SKM-1 (cell line): ENCODE measurements around the gene PERCC1.

Experiments
- DNase-seq: peaks from one replicate; lab custom pipeline; 2025; ENCODE audit not compliant: unreplicated experiment; lab: John Stamatoyannopoulos, UW

Gene PERCC1

DNA sequence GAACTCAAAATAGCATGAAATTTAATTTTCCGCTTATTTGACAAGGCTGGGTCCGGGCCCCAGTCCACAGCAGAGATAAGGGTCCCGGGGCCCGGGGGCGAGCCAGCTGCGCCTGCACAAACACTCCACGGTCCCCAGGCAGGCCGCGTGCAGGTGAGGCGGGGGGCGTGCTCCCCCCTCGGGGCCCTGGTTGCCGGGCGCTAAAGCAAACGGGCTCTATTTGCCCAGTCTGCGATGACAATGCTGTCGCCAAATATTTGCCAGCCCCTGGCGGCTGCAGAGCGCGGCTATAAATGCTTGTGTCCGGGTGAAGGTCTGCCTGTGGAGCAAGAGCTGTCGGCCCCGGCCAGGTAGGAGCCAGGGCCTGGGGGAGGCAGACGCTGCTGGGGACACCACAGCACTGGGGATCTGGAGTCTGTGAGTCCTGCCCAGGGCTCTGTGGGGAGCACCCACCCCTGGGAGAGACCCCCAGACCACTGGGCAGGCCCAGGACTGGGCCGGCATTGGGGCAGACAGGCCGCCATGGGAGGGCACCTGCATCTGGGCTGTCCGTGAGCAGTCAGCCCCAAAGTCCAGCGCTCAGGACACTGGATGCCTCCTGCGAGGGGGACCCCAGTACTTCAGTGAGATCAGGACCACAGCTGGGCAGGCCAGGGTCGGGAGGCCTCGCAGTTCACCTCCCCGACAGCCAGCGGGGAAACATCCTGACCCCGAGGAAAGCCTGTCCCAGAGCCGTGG is at the start of gene PERCC1:
Gene PERCC1, plus strand, starts transcription at position 320 of the 738 bp plus-strand sequence. CDS start 1,516 bp downstream, outside the sequence.
- no peak for DNase-seq

DNA sequence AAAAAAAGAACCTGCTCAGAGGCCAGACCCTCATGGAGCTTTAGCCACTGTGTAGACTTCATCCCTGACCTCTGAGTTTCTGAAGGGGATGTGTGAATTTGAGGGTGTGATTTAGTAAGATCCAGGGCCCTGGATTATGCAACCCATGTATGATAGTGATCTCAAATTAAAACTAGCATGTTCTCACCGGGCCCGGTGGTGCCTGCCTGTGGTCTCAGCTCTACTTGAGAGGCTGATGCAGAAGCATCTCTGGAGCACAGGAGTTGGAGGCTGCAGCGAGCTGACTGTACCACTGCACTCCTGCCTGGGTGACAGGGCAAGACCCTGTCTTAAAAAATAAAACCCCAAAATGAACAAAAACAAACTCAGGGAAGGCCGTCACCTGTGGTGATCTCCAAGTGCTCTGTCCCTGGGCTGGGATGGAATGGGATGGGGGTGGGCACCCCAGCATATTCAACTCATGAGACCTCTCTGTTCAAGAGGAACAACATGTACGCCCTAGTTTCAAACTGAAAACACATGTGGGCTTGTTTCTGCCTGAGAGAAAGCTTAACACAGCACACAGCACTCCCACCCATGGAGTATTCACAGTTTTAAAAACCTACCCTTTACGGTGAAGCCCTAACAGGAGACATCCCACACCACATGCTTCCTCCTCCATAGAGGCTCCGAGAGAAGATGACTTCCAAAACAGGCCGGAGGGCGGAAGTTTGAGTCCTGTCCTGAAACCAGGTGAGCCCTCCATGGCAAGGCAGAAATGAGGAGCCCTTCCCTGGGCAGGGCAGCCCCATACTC is 49.1 kb upstream of the PERCC1 start:
- no peak for DNase-seq

GRCh38 chr16:1383556-1383955 is 47.3 kb upstream of the PERCC1 start:
- DNase-seq = no peak

GRCh38 chr16:1385232-1385631 is 45.6 kb upstream of the PERCC1 start:
- DNase-seq = no peak

DNA sequence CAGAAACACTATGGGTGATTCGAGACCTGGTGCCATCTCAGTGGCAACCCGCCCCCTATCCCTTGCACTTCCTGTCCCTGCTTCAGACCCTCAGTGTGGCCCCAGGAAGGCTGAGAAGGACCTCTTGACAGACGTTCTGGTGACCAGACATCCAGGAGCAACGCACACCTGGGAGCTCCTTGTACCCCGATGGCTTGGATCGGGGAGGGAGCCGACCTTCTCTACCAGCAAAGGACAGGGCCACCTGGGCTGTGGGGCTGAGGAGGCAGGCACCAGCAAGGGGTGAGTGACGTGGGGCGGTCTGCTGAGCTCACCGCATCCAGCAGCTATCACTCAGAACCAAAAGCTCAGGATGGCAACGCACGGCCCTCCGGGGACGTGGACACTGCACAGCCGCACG is 43.5 kb upstream of the PERCC1 start:
- no peak for DNase-seq

DNA sequence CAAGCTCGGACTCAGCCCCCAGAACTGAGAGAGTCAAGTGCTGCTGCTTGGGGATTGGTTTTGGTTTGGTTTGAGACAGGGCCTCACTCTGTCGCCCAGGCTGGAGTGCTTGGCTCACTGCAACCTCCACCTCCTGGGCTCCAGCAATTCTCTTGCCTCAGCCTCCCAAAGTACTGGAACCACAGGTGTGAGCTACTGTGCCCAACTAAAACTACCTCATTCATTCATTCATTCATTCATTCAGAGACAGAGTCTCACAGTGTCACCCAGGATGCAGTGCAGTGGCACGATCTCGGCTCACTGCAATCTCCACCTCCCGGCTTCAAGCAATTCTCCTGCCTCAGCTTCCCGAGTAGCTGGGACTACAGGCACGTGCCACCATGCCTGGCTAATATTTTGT is 41.1 kb upstream of the PERCC1 start:
- DNase-seq = no peak

DNA sequence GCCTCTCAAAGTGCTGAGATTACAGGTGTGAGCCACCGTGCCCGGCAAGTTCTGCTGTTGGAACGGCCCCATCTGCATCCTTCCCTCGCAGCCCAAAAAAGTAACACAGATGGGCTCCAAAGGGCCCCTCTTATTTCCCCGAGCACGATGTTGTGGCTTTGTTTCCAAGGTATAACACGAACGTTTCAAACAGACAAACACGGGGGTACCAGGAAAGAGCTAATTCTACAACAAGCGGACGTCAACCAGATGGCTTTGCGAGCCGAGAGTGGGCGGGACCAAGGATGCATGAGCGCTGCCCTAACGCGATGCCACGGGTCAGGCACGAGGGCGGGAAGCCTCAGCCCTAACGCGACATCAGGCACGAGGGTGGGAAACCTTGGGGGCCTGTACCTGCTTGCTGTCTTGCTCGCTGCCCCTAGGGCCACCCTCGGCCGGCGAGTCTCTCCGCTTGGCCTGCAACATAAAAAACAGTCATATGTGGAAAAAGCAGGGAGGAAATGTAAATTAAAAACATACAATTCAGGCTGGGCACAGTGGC is 40.6 kb upstream of the PERCC1 start:
- DNase-seq = no peak

- DNase-seq = no peak
Observed at GRCh38 chr16:1392826-1393225, 38.1 kb upstream of the PERCC1 start.

GRCh38 chr16:1393613-1394176 is 37.2 kb upstream of the PERCC1 start:
- DNase-seq = no peak

- no peak for DNase-seq
Observed at GRCh38 chr16:1394367-1394951, 36.4 kb upstream of the PERCC1 start.

DNA sequence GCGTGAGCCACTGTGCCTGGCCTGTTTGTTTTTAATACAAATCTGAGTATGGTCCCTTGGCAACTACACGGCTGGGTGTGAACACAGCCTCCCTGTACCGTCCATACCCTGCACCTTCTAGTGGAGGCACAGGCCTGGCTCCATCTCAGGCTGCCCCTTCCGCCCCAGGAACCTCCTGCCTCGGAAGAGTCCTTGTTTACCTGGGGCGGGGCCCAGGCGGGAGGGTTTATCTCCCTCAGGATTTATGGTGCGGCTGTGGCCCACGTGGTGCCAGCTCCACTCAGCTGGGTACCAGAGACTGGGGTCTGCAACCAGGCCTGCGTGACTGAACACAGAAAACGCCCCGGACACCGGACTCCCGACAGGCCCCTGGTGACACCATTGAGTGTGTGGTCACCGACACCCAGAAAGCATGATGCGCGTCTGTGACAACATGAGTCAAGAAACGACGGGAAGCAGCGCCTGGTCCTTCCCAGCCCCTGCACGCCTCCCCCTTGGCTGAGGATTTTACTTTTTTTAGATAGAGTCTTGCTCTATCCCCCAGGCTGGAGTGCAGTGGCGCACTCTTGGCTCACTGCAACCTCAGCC is 35.3 kb upstream of the PERCC1 start:
- no peak for DNase-seq

DNA sequence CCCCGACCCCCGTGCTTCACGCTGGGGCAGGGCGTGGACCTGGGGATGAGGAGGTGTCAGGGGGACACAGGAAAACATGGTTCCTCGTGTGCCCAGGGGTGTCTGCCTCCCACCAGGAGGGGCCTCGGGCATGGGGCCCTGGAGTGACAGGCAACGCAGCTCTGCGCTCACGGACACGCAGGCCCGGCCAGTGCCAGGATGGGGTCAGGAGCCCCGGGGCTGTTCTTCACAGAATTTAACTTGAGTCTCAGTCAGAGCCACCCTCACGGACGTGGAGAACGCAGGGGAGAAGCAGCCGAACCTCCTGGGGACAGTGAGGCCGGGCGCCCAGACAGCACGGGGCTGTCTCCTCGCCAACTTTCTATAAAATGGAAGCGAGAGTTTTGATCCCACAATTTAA is 33.1 kb upstream of the PERCC1 start:
- no peak for DNase-seq

GRCh38 chr16:1398351-1398750 is 32.5 kb upstream of the PERCC1 start:
- DNase-seq = no peak

GRCh38 chr16:1398826-1399581 is 31.9 kb upstream of the PERCC1 start:
- DNase-seq = no peak

- DNase-seq = no peak
Observed at GRCh38 chr16:1401061-1401757, 29.7 kb upstream of the PERCC1 start.

GRCh38 chr16:1401758-1402154 is 29.1 kb upstream of the PERCC1 start:
- DNase-seq = no peak

- no peak for DNase-seq
Observed at GRCh38 chr16:1403036-1403435, 27.8 kb upstream of the PERCC1 start.

GRCh38 chr16:1403733-1404132 is 27.1 kb upstream of the PERCC1 start:
- DNase-seq = no peak

- no peak for DNase-seq
Observed at GRCh38 chr16:1407753-1408152, 23.1 kb upstream of the PERCC1 start.
